Glutamatergic neuron (in vitro differentiated cells): ENCODE data around the gene CMSS1. TPM values are rescaled to one million over a fixed set of nuclear protein-coding genes. Genes with fewer than 3 reads are reported as not detected.

Source experiments
- DNase-seq: peaks from one replicate; pipeline ENCODE4 v3.0.0; 2022
- H3K27ac Mint-ChIP-seq: one replicate; pipeline ENCODE4 v1.8.0; 2020; ENCODE audit warnings: mild to moderate bottlenecking, mixed read lengths, inconsistent platforms; ENCODE audit not compliant: unreplicated experiment
- H3K27me3 Mint-ChIP-seq: one replicate; pipeline ENCODE4 v1.8.0; 2020; ENCODE audit warnings: mild to moderate bottlenecking, moderate library complexity, mixed read lengths, inconsistent platforms; ENCODE audit not compliant: unreplicated experiment
- H3K36me3 Mint-ChIP-seq: one replicate; pipeline ENCODE4 v1.8.0; 2020; ENCODE audit warnings: mild to moderate bottlenecking, mixed read lengths, inconsistent platforms; ENCODE audit not compliant: unreplicated experiment
- H3K4me1 Mint-ChIP-seq: one replicate; pipeline ENCODE4 v1.8.0; 2020; ENCODE audit warnings: mild to moderate bottlenecking, low read depth, mixed read lengths, inconsistent platforms; ENCODE audit not compliant: unreplicated experiment
- H3K4me3 Mint-ChIP-seq: one replicate; pipeline ENCODE4 v1.8.0; 2020; ENCODE audit warnings: mild to moderate bottlenecking, mixed read lengths, inconsistent platforms; ENCODE audit not compliant: unreplicated experiment
- H3K9me3 Mint-ChIP-seq: one replicate; pipeline ENCODE4 v1.8.0; 2020; ENCODE audit warnings: mild to moderate bottlenecking, moderate library complexity, mixed read lengths, inconsistent platforms; ENCODE audit not compliant: unreplicated experiment
- CTCF ChIP-seq: fragments of 200-600 bp; sonication (generic); IDR thresholded peaks from one replicate; pipeline ENCODE4 v1.5.0; 2021; ENCODE audit not compliant: partially characterized antibody, unreplicated experiment
- total RNA-seq: library from RNA; stranded (reverse); fragmentation: NEBNext Ultra II Directional; extraction: Animal tissue kit (Norgen Biotek cat#: 25700); gene quantifications from one replicate; pipeline ENCODE4 v1.2.1, GENCODE V29; 2021; ENCODE audit not compliant: unreplicated experiment

The CMSS1 gene
- total RNA-seq, 1 donor from 2014 or later = 37.8 TPM

- no peak for TF ChIP-seq CTCF
- H3K4me3 Mint-ChIP-seq = no peak overlapping the region
- H3K27me3 Mint-ChIP-seq = no peaks in the 10 kb centered on the region
- DNase-seq = no peak
- no peak overlapping the region for H3K27ac Mint-ChIP-seq
- no peaks in the 10 kb centered on the region for H3K36me3 Mint-ChIP-seq
- H3K4me1 Mint-ChIP-seq = no peaks in the 10 kb centered on the region
- H3K9me3 Mint-ChIP-seq = no peaks in the 10 kb centered on the region
These were observed 36.9 kb upstream of the CMSS1 start for GRCh38 chr3:99780749-99781148.

- no peak for DNase-seq
- TF ChIP-seq CTCF = no peak
- Mint-ChIP-seq H3K27ac (no peak overlapping the region), H3K27me3 (no peaks in the 10 kb centered on the region), H3K36me3 (no peaks in the 10 kb centered on the region), H3K4me3 (no peak overlapping the region), H3K9me3 (no peaks in the 10 kb centered on the region), H3K4me1 (no peaks in the 10 kb centered on the region)
These were observed 35.9 kb upstream of the CMSS1 start for GRCh38 chr3:99781761-99782160.

- Mint-ChIP-seq H3K36me3 (no peaks in the 10 kb centered on the region), H3K27ac (no peak overlapping the region), H3K9me3 (no peaks in the 10 kb centered on the region), H3K4me1 (no peaks in the 10 kb centered on the region), H3K4me3 (no peak overlapping the region), H3K27me3 (no peaks in the 10 kb centered on the region)
- no peak for TF ChIP-seq CTCF
- no peak for DNase-seq
These were observed 34.6 kb upstream of the CMSS1 start for GRCh38 chr3:99783011-99783573.

GRCh38 chr3:99789011-99789721, 28.5 kb upstream of the CMSS1 start:
- Mint-ChIP-seq H3K27ac (no peak overlapping the region), H3K9me3 (no peaks in the 10 kb centered on the region), H3K4me1 (no peaks in the 10 kb centered on the region), H3K36me3 (no peaks in the 10 kb centered on the region), H3K27me3 (no peaks in the 10 kb centered on the region), H3K4me3 (no peak overlapping the region)
- DNase-seq = peak; percentile 32
- peak; percentile 70 for TF ChIP-seq CTCF

- Mint-ChIP-seq H3K36me3 (no peaks in the 10 kb centered on the region), H3K27me3 (no peaks in the 10 kb centered on the region), H3K9me3 (no peaks in the 10 kb centered on the region), H3K4me1 (no peaks in the 10 kb centered on the region), H3K27ac (no peak overlapping the region), H3K4me3 (no peak overlapping the region)
- no peak for DNase-seq
- TF ChIP-seq CTCF = no peak
These were observed 23.2 kb upstream of the CMSS1 start for GRCh38 chr3:99794485-99794884.
